ENCODE results near the gene FGD3.

FGD3 gene

GRCh38 chr9:93077811-93078210 lies 130.5 kb downstream of the FGD3 start:
- H3K4me3 ChIP-seq (ENCODE audit: low read depth, low read length), result no peak overlapping the region
- TF ChIP-seq CTCF (IDR thresholded peaks at IDR 0.05; ENCODE audit: insufficient read depth, low read depth, low read length, missing control alignments), result no peak

GRCh38 chr9:93079371-93079770 lies 132.0 kb downstream of the FGD3 start:
- H3K4me3 ChIP-seq (ENCODE audit: low read depth, low read length), result no peak overlapping the region
- DNase-seq (ENCODE audit: low read depth), result no peak
- no peak for TF ChIP-seq CTCF (IDR thresholded peaks at IDR 0.05; ENCODE audit: insufficient read depth, low read depth, low read length, missing control alignments)

More at GRCh38 chr9:93077811-93078210, 130.5 kb downstream of the FGD3 start:
- no peak for DNase-seq (ENCODE audit: low read depth)

GRCh38 chr9:93080406-93080805 lies 133.1 kb downstream of the FGD3 start:
- H3K4me3 ChIP-seq (ENCODE audit: low read depth, low read length), result no peak overlapping the region
- TF ChIP-seq CTCF (IDR thresholded peaks at IDR 0.05; ENCODE audit: insufficient read depth, low read depth, low read length, missing control alignments), result no peak

GRCh38 chr9:93081081-93081529 lies 133.8 kb downstream of the FGD3 start:
- DNase-seq (ENCODE audit: low read depth), result no peak
- no peak for TF ChIP-seq CTCF (IDR thresholded peaks at IDR 0.05; ENCODE audit: insufficient read depth, low read depth, low read length, missing control alignments)
- no peak overlapping the region for H3K4me3 ChIP-seq (ENCODE audit: low read depth, low read length)

More at GRCh38 chr9:93080406-93080805, 133.1 kb downstream of the FGD3 start:
- no peak for DNase-seq (ENCODE audit: low read depth)

- no peak for TF ChIP-seq CTCF (IDR thresholded peaks at IDR 0.05; ENCODE audit: insufficient read depth, low read depth, low read length, missing control alignments)
- H3K4me3 ChIP-seq (ENCODE audit: low read depth, low read length), result no peak overlapping the region
- DNase-seq (ENCODE audit: low read depth), result no peak
Observed at GRCh38 chr9:93081931-93082330, 134.6 kb downstream of the FGD3 start.

GRCh38 chr9:93082841-93083411 lies 135.6 kb downstream of the FGD3 start:
- no peak overlapping the region for H3K4me3 ChIP-seq (ENCODE audit: low read depth, low read length)
- no peak for DNase-seq (ENCODE audit: low read depth)
- no peak for TF ChIP-seq CTCF (IDR thresholded peaks at IDR 0.05; ENCODE audit: insufficient read depth, low read depth, low read length, missing control alignments)
